HG02678 (cell line): Measurements from ENCODE around the gene HTR4.

Experiments
- ATAC-seq: cut with Tn5 transposase; IDR thresholded peaks from one replicate; pipeline ENCODE4 v1.9.1; 2021; ENCODE audit warnings: mild to moderate bottlenecking, moderate library complexity; ENCODE audit not compliant: unreplicated experiment

The HTR4 gene

GRCh38 chr5:148666353-148666752 lies 12.0 kb upstream of the HTR4 start:
- no peak for ATAC-seq

GRCh38 chr5:148665431-148665830 lies 11.1 kb upstream of the HTR4 start:
- no peak for ATAC-seq

- ATAC-seq = no peak
Measured at GRCh38 chr5:148663509-148663908, 9.2 kb upstream of the HTR4 start.

GRCh38 chr5:148660346-148660660 lies 6.0 kb upstream of the HTR4 start:
- ATAC-seq = no peak

- no peak for ATAC-seq
Measured at GRCh38 chr5:148659641-148660345, 5.5 kb upstream of the HTR4 start.

GRCh38 chr5:148653291-148653835 lies 964 bp downstream of the HTR4 start:
- ATAC-seq = no peak

GRCh38 chr5:148651528-148651927 lies 2.8 kb downstream of the HTR4 start:
- no peak for ATAC-seq

- ATAC-seq = no peak
Measured at GRCh38 chr5:148645527-148645926, 8.8 kb downstream of the HTR4 start.

GRCh38 chr5:148641735-148642134 lies 12.6 kb downstream of the HTR4 start:
- no peak for ATAC-seq

- ATAC-seq = no peak
Measured at GRCh38 chr5:148640471-148640870, 13.9 kb downstream of the HTR4 start.

GRCh38 chr5:148639081-148639480 lies 15.2 kb downstream of the HTR4 start:
- ATAC-seq = no peak

GRCh38 chr5:148636353-148636752 lies 18.0 kb downstream of the HTR4 start:
- no peak for ATAC-seq

GRCh38 chr5:148635321-148636083 lies 18.8 kb downstream of the HTR4 start:
- no peak for ATAC-seq

GRCh38 chr5:148633067-148633377 lies 21.3 kb downstream of the HTR4 start:
- ATAC-seq = no peak

- no peak for ATAC-seq
Measured at GRCh38 chr5:148632255-148633066, 21.9 kb downstream of the HTR4 start.

GRCh38 chr5:148626986-148627385 lies 27.3 kb downstream of the HTR4 start:
- no peak for ATAC-seq

- ATAC-seq = no peak
Measured at GRCh38 chr5:148626081-148626613, 28.2 kb downstream of the HTR4 start.

GRCh38 chr5:148625250-148625649 lies 29.1 kb downstream of the HTR4 start:
- ATAC-seq = no peak

GRCh38 chr5:148623741-148624140 lies 30.6 kb downstream of the HTR4 start:
- no peak for ATAC-seq

- ATAC-seq = no peak
Measured at GRCh38 chr5:148623101-148623500, 31.2 kb downstream of the HTR4 start.

- peak; percentile 83 for ATAC-seq
Measured at GRCh38 chr5:148620696-148621095, 33.6 kb downstream of the HTR4 start.
